HG03469 (cell line): Measurements from ENCODE around the gene ITIH3.

Source experiments
- ATAC-seq: cut with Tn5 transposase; IDR thresholded peaks from one replicate; pipeline ENCODE4 v1.9.1; 2021; ENCODE audit warnings: mild to moderate bottlenecking, moderate library complexity, moderate number of reproducible peaks; ENCODE audit not compliant: unreplicated experiment

The ITIH3 gene

DNA sequence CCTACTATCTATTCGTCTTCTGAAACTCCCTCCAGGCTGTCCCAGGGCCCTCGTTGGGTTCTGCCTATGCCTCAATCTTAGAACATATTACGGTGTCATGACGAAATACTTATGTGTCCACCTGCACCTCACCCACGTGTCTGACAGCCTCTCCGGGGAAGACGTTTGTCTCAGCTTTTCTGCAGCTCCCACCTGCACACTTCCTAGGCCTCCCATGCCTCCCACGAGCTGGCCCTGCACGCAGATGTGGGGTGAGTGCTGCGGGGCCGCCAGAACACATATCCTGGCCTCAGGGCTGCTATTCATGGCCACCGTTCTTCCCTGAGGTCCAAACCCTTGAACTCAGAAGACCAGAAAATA is 47.4 kb downstream of the ITIH3 start:
- no peak for ATAC-seq

GRCh38 chr3:52842424-52842823 is 47.8 kb downstream of the ITIH3 start:
- no peak for ATAC-seq

GRCh38 chr3:52843108-52843865 is 48.7 kb downstream of the ITIH3 start:
- ATAC-seq, result no peak

GRCh38 chr3:52843881-52844280 is 49.3 kb downstream of the ITIH3 start:
- ATAC-seq, result no peak

GRCh38 chr3:52844290-52844975 is 49.8 kb downstream of the ITIH3 start:
- ATAC-seq, result no peak

DNA sequence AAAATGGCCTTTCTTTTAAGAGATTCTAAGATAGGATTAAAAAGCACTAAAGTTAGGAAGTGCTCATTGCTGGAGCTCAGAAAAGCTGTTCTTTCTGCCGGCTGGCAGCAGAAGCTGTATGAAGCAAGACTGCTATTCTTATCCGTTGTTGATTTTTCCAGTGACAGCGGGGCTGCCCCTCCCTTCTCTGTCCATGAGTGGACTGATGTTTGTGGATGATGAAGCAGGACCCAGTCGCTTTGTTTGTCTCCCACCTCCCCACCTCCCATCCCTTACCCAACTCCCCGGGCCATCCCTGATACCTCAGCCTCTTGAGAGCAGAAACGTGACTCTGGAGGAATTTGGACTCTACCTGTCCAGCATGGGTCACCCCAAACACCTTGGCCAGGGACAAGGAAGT is 50.6 kb downstream of the ITIH3 start:
- ATAC-seq, result no peak

DNA sequence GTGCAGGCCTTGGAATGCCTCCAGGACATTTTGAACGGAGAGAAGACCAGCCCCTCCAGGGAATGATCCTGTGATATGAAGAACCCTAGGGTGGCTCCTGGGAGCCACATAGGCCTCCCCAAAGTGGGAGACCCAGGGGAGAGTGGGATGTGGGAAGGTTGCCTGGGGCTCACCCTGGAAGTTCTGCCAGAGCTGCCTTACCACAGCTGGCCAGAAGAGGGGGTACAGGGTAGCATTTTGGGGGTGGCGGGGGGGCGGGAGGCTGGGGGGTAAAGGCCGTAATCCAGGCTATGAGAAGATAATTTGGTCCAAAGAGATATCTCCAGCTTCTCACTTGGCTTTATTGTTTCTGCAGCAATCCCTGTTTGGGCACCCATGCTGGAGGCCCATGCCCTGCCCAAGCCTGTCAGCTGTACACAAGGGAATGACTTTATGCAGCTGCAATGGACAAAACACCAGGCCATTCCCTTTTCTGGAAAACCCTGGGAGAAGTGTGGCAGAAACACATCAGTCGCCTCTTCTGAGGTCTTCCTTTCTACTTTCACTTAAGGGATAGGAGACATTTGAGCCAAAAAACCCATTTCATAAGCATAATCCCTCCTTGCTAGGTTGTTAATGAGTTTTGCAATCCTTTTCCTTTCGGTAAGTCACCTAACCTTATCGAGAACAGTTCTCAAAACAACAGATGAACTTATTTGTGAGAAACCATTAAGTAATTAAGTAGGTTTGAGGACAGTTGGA is 51.3 kb downstream of the ITIH3 start:
- ATAC-seq, result no peak

- no peak for ATAC-seq
Observed at GRCh38 chr3:52846432-52846965, 51.9 kb downstream of the ITIH3 start.

DNA sequence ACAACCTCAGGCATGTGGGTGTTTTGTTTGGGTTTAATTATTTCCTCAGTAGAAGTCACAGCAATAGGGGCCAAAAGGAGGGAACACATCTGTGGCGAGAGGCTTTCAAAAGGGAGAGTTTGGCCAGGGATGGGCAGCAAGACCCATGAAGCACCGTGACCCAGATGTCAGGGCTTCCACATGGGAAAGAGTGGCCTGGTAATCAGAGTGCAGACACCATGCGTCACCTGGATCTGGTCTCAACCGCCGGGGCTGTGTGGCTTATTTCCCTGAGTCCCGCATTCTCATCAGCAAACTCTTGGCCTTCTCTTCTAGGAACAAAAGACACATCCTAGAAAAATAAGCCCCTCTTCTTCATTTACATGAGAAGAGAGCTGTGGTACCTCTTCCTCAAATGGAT is 52.6 kb downstream of the ITIH3 start:
- no peak for ATAC-seq

DNA sequence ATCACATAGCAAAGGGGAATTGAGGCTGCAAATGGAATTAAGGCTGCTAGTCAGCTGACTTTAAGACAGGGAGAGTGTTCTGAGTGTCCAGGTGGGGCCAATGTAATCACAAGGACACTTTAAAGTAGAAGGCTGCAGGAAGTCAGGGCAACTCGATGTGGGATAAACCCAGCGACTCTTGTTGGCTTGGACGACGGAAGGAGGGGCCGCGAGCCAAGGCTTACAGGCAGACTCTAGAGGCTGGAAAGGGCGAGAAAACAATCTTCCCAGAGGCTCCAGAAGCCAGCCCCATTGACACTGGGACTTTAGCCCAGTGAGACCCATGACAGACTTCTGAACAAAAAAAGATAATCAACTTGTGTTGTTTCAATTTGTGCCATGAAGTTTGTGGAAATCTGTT is 53.1 kb downstream of the ITIH3 start:
- no peak for ATAC-seq

DNA sequence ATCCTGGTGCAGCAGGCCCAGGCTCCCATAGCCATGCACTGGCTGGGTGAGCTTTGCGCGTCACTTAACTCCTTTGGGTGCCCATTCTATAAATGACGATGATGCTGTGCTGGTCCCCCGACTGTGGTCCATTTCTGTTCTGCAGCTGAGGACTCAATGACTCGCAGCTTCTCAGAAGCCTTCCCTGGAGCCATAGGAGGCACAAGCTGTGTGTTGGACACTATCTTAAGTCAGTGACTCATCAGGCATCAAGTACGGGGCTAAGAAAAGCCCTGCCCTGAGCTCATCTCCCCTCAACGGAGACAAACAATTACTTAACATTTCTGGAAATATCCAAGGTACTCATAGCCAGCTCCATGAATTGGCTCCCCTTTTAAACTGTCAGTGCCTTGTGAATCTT is 54.0 kb downstream of the ITIH3 start:
- ATAC-seq, result no peak

DNA sequence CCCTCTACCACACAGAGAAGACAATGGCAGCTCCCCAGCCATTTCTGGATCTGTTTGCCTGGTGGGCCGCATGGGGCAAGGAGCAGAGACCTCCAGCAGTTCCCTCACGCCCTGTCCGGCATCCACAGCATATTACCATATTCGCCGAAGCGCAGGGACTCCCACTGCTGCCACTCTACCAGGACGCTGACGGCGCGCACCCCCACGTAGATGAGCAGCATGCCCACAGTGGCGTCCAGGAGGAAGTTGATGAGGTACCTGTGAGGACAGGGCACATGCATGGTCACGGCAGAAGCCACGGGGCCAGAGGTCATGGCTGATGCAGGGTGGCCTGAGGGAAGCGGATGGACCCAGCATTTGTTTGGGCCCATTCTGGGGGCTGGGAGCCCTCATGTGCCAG is 55.1 kb downstream of the ITIH3 start:
- no peak for ATAC-seq

DNA sequence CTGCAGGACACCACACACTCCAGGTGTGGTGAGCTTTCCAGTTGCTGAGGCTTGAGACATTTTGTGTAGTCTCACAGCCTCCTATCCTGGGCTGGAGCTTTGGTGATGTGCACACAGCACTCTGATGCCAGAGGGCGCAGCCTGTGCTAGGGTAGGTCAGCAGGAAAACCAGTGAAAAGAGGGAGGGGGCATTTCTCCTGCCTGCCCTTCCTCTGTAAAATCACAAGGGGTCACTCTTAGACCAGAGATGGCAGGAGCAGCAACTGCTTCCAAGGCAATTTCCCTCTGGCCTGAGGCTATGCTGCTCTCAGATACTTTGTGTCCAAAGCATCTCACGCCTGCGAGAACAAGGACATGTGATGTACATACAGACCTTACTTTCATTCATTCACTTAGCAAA is 56.8 kb downstream of the ITIH3 start:
- no peak for ATAC-seq

DNA sequence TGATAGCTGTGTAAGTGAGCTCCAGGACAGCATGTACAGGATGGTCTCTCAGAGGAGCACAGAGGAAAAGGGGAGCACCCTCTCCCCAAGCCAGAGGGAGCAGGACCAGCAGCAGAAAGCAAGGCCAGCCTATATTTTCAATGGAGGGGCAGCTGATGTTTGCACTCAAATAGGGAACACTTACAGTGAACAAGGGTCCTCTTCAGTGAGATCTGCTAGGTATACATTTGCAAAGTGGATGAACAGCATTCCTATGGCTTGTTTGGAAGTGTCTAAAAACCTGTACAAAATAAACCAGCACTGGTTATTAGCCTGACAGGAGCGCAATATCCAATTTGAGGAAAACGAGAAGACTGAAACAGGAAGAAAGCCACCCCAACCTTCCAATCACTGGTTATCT is 57.8 kb downstream of the ITIH3 start:
- no peak for ATAC-seq

DNA sequence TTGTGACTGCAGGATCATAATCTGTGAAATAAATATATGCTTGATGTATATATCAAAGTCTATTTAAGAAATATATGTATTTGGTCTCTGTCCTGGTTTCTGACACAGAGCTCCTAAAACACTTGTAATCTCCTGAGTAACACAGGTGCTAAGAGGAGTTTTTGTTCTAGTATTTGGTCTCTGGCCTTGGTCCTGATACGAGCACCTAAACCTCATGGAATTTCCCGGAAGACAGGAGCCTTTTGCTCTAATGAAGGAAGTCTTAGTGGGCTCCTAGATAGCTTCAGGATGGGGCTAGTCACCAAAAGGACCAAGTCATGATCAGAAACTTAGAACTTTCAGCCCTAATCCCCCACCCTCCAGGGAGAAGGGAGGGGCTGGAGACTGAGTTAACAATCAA is 59.4 kb downstream of the ITIH3 start:
- ATAC-seq, result no peak

DNA sequence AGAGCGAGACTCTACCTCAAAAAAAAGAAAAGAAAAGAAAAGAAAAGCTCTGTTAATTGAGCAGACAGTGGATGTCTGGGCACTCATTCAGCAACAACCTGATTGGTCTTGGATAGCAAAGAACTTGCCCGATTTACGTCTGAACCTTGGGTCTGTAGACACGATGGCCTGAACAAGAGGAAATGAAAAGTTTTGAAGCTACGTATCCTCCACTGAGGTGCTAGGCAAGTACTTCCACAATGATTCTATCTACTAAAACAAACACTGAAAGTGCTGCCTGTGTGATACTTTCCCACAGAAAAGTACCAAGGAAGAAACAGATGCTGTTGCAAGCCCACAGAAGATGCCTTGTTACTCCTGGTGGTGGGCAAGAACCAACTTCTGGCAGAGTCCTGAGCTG is 62.1 kb downstream of the ITIH3 start:
- ATAC-seq, result no peak

DNA sequence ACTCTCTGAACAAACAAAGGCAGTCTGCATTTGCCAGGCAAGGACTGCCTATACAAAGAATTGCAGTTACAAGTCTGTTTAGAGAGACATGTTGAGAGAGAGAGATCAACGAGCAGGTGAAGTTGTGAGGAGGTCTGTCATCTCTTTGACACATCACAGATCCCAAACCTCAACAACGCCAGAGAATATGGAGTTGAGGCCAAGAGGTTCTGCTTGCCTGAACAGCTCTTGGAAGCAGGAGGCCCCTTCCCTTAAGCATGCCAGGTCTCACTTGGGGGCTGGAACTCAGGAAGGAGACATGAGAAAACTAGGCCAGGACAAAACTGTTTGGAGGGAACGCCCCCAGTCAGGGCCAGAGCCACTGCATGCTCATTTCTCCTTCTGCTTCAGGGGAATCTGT is 62.5 kb downstream of the ITIH3 start:
- no peak for ATAC-seq

DNA sequence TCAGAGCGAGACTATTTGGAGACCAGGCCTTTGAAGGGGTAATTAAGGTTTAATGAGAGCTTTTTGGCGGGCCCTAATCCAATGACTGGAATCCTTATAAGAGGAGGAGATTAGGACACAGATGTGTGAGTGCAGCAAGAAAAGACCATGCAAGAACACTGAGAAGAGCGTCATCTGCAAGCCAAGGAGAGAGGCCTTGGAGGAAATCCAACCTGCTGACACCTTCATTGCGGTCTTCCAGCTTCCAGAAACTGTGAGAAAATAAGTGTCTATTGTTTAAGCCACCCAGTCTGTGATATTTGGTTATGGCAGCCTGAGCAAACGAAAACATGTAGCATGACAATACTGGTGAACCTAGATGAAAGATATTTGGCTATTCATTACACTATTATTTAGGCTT is 63.3 kb downstream of the ITIH3 start:
- ATAC-seq, result no peak
